HUES48 (cell line): ENCODE results near the gene LHFPL4.
"Not testable (repeated sequence)": the region's sequence is repeated elsewhere in the genome, so short reads cannot be mapped to it uniquely, and the experiment has no call there.

ENCODE experiments used
- H3K27ac ChIP-seq: one replicate; pipeline ENCODE4 v1.7.0; 2013; ENCODE audit warnings: low read depth, low read length, inconsistent platforms
- H3K27me3 ChIP-seq: 2 replicates; pipeline ENCODE4 v1.6.1; 2013; ENCODE audit warnings: mild to moderate bottlenecking, low read length; ENCODE audit not compliant: control insufficient read depth, insufficient read depth
- H3K36me3 ChIP-seq: 2 replicates; pipeline ENCODE4 v1.6.1; 2013; ENCODE audit warnings: low read length; ENCODE audit not compliant: control insufficient read depth, insufficient read depth
- H3K4me1 ChIP-seq: 2 replicates; pipeline ENCODE4 v1.6.1; 2013; ENCODE audit warnings: mild to moderate bottlenecking, low read length; ENCODE audit not compliant: control insufficient read depth, insufficient read depth
- H3K4me3 ChIP-seq: 2 replicates; pipeline ENCODE4 v1.5.1; 2013; ENCODE audit warnings: mild to moderate bottlenecking, low read depth, low read length
- H3K9ac ChIP-seq: 2 replicates; pipeline ENCODE4 v1.6.1; 2013; ENCODE audit warnings: mild to moderate bottlenecking, low read depth, low read length, moderate library complexity
- H3K9me3 ChIP-seq: 2 replicates; pipeline ENCODE4 v1.6.1; 2013; ENCODE audit warnings: low read length; ENCODE audit not compliant: control insufficient read depth, insufficient read depth

The LHFPL4 gene

DNA sequence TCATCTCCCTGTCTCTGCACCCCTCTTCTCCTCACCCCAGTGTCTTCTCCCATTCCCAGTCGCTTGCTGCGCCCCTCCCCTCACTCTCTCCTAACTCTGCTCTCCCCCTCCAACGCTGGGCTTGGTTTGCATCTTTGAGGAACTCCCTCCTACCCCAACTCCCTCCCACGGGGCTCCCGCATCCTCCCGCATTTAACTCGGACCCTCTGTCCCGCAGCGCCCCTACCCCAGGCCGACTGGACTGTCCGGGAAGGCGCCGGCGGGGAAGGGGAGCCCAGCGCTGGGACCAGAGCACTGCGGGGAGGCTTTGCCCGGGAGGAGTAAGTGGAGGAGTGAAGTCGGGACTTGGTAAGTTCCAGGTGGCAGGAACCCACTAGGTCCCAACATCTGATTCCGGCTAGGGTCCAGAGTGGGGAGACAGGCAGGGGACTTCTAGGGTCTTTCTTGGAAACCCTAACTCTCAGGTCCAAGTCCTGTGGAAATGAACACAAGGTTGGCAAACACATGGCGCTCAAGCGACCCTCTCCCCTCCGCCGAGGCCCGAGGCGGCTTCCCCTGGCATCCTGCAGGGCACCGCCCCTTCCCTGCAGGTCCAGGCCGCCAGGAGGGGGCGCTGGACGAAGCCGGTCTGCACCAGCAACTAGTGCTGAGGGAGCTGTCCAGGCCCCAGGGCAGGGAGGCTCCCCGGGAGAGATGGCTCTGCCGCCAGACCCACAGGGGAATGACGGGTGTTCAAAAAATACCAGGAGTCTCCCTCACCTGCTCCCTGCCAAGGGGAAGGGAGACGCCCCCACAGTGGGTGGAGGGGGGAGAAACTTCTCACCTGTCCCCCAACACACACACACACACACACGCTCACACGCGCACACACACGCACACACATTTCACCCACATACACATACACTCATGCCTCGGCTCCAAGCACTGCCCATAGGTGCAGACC lies 53.2 kb downstream of the LHFPL4 start:
- Histone ChIP-seq H3K9me3 (no peaks in the 10 kb centered on the region), H3K36me3 (no peaks in the 10 kb centered on the region), H3K4me3 (peak overlapping the region; percentile 85), H3K27ac (no peak overlapping the region), H3K27me3 (peaks cover 28% of the 10 kb centered on the region), H3K9ac (peak overlapping the region; percentile 26; the same call in 1 of the 2 replicates), H3K4me1 (peaks cover 6% of the 10 kb centered on the region; the same call in 1 of the 2 replicates)

GRCh38 chr3:9499455-9500107 lies 54.0 kb downstream of the LHFPL4 start:
- H3K9me3 ChIP-seq = no peaks in the 10 kb centered on the region
- H3K4me1 ChIP-seq = peaks cover 6% of the 10 kb centered on the region; the same call in 1 of the 2 replicates
- peak overlapping the region; percentile 85 for H3K4me3 ChIP-seq
- H3K27ac ChIP-seq = no peak overlapping the region
- no peak overlapping the region for H3K9ac ChIP-seq
- peaks cover 36% of the 10 kb centered on the region for H3K27me3 ChIP-seq
- H3K36me3 ChIP-seq = no peaks in the 10 kb centered on the region

DNA sequence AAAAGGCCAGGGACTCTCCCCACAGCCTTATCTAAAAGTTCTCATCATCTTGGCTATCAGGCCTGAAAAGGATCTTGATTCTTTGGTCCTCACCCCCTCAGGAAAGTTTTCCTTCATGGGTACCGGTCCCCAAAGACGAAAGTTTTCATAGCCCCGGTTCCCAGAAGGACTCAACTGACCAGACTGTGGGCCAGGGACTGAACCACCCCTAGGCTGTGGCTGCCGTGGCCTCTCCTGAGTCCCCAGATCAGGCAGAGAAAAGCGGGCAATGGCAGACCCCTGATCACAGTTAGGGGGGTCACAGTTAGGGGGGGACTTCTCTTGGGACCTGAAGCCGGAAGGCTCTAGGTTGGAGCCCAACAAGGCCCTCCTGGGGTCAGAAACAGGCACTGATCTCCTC lies 54.8 kb downstream of the LHFPL4 start:
- peaks cover 41% of the 10 kb centered on the region for H3K27me3 ChIP-seq
- H3K36me3 ChIP-seq = no peaks in the 10 kb centered on the region
- no peaks in the 10 kb centered on the region for H3K9me3 ChIP-seq
- H3K27ac ChIP-seq = no peak overlapping the region
- H3K4me1 ChIP-seq = peaks cover 6% of the 10 kb centered on the region; the same call in 1 of the 2 replicates
- no peak overlapping the region for H3K9ac ChIP-seq
- H3K4me3 ChIP-seq = no peak overlapping the region

- H3K4me1 ChIP-seq = peaks cover 6% of the 10 kb centered on the region; the same call in 1 of the 2 replicates
- H3K9me3 ChIP-seq = no peaks in the 10 kb centered on the region
- peaks cover 48% of the 10 kb centered on the region for H3K27me3 ChIP-seq
- no peak overlapping the region for H3K9ac ChIP-seq
- H3K27ac ChIP-seq = no peak overlapping the region
- H3K4me3 ChIP-seq = no peak overlapping the region
- H3K36me3 ChIP-seq = no peaks in the 10 kb centered on the region
Observed at GRCh38 chr3:9497821-9498565, 55.6 kb downstream of the LHFPL4 start.

GRCh38 chr3:9496893-9497292 lies 56.7 kb downstream of the LHFPL4 start:
- H3K27me3 ChIP-seq = peaks cover 58% of the 10 kb centered on the region
- no peak overlapping the region for H3K4me3 ChIP-seq
- H3K27ac ChIP-seq = no peak overlapping the region
- H3K4me1 ChIP-seq = peaks cover 6% of the 10 kb centered on the region; the same call in 1 of the 2 replicates
- H3K36me3 ChIP-seq = no peaks in the 10 kb centered on the region
- H3K9me3 ChIP-seq = no peaks in the 10 kb centered on the region
- H3K9ac ChIP-seq = no peak overlapping the region

- H3K36me3 ChIP-seq, H3K9ac ChIP-seq, H3K27ac ChIP-seq, H3K4me1 ChIP-seq, H3K4me3 ChIP-seq, H3K9me3 ChIP-seq: not testable (repeated sequence)
- H3K27me3 ChIP-seq = peaks cover 55% of the 10 kb centered on the region
Observed at GRCh38 chr3:9494036-9494435, 59.6 kb downstream of the LHFPL4 start.

DNA sequence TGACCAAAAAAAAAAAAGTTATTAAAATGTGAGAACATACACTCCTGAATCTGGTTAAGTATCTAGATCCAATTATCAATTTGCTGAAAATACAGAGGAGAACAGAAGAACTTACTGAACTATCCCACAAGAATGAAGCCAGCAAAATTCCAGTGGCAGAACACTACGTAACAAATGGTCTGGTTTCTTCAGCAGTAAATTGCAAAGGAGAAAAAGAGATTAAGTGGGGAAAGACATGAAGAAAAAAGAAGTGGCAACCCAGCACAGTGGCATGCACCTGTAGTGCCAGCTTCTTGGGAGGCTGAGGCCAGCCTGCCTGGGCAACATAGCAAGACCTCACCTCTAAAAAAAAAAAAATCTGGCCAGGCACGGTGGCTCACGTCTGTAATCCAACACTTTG lies 62.1 kb downstream of the LHFPL4 start:
- Histone ChIP-seq H3K4me1 (no peaks in the 10 kb centered on the region), H3K27me3 (peaks cover 38% of the 10 kb centered on the region), H3K4me3 (no peak overlapping the region)

GRCh38 chr3:9485248-9485647 lies 68.4 kb downstream of the LHFPL4 start:
- Histone ChIP-seq H3K27me3 (no peaks in the 10 kb centered on the region), H3K27ac (no peak overlapping the region)

More for the DNA sequence above, 62.1 kb downstream of the LHFPL4 start:
- Histone ChIP-seq H3K9ac (no peak overlapping the region), H3K27ac (no peak overlapping the region), H3K9me3 (no peaks in the 10 kb centered on the region), H3K36me3 (no peaks in the 10 kb centered on the region)

DNA sequence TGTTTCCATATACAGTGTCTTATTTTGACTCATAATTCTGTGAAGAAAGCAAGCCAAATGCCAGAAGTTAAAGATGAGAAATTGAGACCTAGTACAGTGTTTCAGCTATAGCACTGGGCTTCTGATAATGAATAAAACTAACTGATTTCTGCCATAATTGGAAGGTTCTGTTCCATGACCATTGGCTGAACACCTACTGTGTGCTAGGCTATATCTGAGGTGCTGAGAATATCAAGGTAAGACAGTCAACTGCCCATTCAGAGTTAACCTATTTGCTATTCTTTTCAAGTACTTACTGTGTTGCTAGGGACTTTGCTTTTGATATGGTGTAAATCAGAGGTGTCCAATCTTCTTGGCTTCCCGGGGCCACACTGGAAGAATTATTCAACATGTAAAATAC lies 73.4 kb downstream of the LHFPL4 start:
- no peak overlapping the region for H3K27ac ChIP-seq
- H3K9me3 ChIP-seq = no peaks in the 10 kb centered on the region
- peaks cover 55% of the 10 kb centered on the region for H3K36me3 ChIP-seq

More at GRCh38 chr3:9485248-9485647, 68.4 kb downstream of the LHFPL4 start:
- Histone ChIP-seq H3K36me3 (peaks cover 10% of the 10 kb centered on the region), H3K9me3 (no peaks in the 10 kb centered on the region), H3K4me1 (no peaks in the 10 kb centered on the region), H3K9ac (no peak overlapping the region), H3K4me3 (no peak overlapping the region)

DNA sequence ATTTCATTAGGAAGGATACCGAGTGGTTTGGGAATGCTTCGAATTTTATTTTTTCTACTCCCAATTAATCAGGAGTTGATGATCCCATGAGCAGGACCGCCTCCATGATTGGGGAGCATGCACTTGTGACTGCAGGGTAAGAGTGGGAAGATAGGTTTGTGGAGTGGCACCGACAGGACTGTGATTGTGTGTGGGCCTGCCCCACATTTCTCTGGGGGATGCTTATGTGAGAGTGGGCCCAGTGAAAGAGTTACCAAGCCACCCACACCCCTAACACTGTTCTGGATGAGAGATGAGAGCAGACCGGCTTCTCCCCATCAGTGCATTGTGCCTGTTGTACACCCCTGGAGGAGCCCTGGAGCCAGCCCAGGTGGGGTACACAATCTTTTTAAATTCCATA lies 76.7 kb downstream of the LHFPL4 start:
- Histone ChIP-seq H3K9ac (no peak overlapping the region), H3K4me1 (no peaks in the 10 kb centered on the region), H3K36me3 (peaks cover 89% of the 10 kb centered on the region), H3K4me3 (no peak overlapping the region), H3K9me3 (no peaks in the 10 kb centered on the region), H3K27me3 (no peaks in the 10 kb centered on the region), H3K27ac (no peak overlapping the region)

More for the DNA sequence above, 73.4 kb downstream of the LHFPL4 start:
- Histone ChIP-seq H3K4me1 (no peaks in the 10 kb centered on the region), H3K4me3 (no peak overlapping the region), H3K9ac (no peak overlapping the region), H3K27me3 (no peaks in the 10 kb centered on the region)
